ENCODE results near the gene JMJD4. TPM values are rescaled to one million over a fixed set of nuclear protein-coding genes. Genes with fewer than 3 reads are reported as not detected.

JMJD4 gene
- total RNA-seq: 10.5 TPM

DNA sequence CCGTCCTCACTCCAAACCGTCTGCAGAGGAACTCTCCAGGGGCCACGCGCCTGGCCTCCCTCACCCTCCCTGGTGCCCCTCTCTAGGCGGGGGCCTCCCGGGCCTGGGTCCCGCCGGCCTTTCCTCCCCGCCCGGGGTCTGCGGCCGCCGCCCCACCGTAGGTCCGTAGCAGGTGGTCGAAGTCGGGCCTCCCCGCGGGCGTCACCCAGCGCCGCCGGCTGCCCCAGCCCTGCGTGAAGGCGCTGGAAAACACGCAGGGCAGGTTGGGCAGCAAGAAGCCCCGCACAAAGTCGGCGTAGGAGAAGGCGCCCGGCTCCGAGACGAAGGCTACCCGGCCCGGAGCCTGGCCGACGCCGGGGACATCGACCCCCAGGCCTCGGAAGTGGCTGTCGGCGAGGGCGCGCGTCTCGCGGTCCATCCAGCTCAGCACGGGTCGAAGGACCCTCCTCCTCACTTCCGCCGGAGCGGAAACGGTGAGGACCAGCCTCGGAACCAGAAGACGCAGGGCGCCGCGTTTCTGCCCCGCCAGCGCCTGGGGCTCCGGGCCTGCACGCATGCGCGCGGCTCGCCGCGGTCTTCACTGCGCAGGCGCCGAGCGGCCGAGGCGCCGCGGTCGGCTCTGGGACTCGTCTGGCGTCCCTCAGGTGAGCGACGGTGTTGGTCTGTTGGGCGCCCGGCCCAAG lies at the start of gene JMJD4, which contains the start of gene SNAP47:
TSS of gene JMJD4 (minus strand) at position 447 of the 683 bp plus-strand sequence. CDS start at position 418, 29 bp downstream.
TSS of gene SNAP47 (plus strand) at position 580 of the 683 bp plus-strand sequence. CDS start 12,302 bp downstream, outside the sequence.
- H3K4me1 ChIP-seq (ENCODE audit: insufficient read depth, low read length): peaks cover 25% of the 10 kb centered on the region
- H3K27me3 ChIP-seq (ENCODE audit: insufficient read depth, low read length): no peaks in the 10 kb centered on the region
- H3K9me3 ChIP-seq (ENCODE audit: low read depth, low read length): no peaks in the 10 kb centered on the region
- peak within 1 kb of the TSS; percentile 71 for H3K4me3 ChIP-seq (ENCODE audit: low read length)

- no peak overlapping the region for H3K4me3 ChIP-seq (ENCODE audit: low read length)
- H3K9me3 ChIP-seq (ENCODE audit: low read depth, low read length): no peaks in the 10 kb centered on the region
- H3K27me3 ChIP-seq (ENCODE audit: insufficient read depth, low read length): peaks cover 11% of the 10 kb centered on the region
- H3K4me1 ChIP-seq (ENCODE audit: insufficient read depth, low read length): peaks cover 14% of the 10 kb centered on the region
Measured at GRCh38 chr1:227782226-227782625, 47.1 kb upstream of the JMJD4 start.

DNA sequence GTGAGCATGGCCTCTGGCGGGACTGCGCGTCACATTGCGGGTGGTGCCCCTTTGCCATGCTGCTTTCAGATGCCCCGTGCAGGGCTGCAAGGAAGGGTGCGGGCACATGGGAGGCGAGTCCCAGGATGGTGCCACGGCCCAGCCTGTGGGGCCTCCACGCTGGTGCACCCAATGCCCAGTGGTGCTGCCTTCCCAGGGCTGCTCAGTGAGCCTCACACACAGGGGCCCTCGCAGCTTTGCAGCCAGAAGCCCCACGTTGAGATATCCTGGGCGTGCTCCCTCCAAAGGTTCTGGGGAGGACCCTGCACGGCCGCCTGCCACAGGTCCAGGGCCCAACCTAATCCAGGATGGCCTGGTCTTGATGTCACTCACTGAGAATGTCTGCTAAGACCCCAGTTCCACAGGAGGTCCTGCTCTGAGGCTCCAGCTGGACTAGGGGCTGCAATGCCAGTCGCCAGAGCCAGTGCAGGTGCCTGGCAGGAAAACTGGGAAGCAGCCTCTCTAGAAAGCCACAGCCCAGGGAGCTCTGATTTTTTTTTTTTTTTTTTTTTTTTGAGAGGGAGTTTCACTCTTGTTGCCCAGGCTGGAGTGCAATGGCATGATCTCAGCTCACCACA lies 46.3 kb upstream of the JMJD4 start:
- H3K4me3 ChIP-seq (ENCODE audit: low read length): no peak overlapping the region
- H3K4me1 ChIP-seq (ENCODE audit: insufficient read depth, low read length): peaks cover 7% of the 10 kb centered on the region
- peaks cover 7% of the 10 kb centered on the region for H3K27me3 ChIP-seq (ENCODE audit: insufficient read depth, low read length)
- H3K9me3 ChIP-seq (ENCODE audit: low read depth, low read length): no peaks in the 10 kb centered on the region

DNA sequence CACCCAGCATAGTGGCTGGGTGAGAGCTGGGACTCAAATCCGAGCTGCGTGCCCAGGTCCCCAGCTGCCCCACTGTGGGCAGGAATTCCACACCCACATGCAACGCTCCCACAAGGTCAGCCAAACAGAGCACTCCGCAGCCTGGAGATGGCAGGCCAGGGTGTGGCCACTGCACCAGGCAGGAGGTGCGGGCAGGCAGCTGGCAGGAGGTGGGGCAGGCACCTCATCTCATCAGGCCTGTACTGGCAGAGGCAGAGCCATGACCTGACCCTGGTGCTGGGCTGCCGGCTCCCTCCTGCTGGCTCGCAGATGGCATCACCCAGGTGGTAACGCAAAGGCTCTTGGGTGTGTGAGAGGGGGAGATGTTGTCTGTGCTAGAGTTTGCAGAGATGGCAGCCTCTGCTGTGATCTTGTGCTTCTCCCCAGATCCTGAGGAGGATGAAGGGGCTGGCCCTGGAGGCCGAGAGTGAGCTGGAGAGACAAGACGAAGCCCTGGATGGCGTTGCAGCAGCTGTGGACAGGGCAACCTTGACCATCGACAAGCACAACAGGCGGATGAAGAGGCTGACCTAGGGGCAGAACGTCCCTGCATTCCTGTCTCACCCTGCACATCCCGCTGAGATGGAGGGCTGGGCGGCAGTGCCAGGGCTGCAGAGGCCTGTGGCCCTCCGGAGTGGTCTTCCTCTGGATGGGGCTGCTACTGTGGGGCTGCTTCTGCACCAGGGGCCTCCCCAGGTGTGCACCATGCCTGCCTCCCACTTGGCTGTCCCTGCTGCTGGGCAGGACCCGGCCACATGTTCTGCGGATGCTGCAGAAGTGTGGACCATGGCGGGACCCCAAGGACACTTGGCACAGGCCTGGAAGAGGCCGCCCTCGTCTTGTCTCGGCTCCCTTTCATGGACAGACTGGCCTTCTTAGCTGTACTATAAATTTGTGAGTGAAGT lies 45.3 kb upstream of the JMJD4 start:
- H3K9me3 ChIP-seq (ENCODE audit: low read depth, low read length): no peaks in the 10 kb centered on the region
- no peaks in the 10 kb centered on the region for H3K27me3 ChIP-seq (ENCODE audit: insufficient read depth, low read length)
- no peak overlapping the region for H3K4me3 ChIP-seq (ENCODE audit: low read length)
- no peaks in the 10 kb centered on the region for H3K4me1 ChIP-seq (ENCODE audit: insufficient read depth, low read length)

DNA sequence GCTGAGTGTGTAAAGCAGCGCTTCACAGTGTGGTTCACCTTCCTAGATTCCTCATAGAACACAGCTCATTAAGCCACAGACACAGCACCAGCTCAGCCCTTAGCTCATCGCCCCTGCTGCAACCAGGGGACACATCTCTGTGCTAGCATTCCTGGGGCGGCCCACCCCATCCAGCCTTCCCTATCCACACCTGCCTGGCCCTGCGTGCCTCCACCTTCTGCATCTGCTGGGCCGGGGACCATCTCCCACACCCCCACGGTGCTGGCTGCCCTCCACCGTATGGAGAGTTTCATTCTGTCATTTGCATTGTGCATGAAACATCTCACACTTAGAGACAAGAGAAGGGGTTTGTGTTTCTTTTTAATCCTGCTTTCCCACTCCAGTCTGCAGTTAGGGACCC lies 44.6 kb upstream of the JMJD4 start:
- no peaks in the 10 kb centered on the region for H3K9me3 ChIP-seq (ENCODE audit: low read depth, low read length)
- H3K4me1 ChIP-seq (ENCODE audit: insufficient read depth, low read length): no peaks in the 10 kb centered on the region
- H3K27me3 ChIP-seq (ENCODE audit: insufficient read depth, low read length): no peaks in the 10 kb centered on the region
- no peak overlapping the region for H3K4me3 ChIP-seq (ENCODE audit: low read length)

- H3K27me3 ChIP-seq (ENCODE audit: insufficient read depth, low read length): no peaks in the 10 kb centered on the region
- no peaks in the 10 kb centered on the region for H3K9me3 ChIP-seq (ENCODE audit: low read depth, low read length)
- H3K4me1 ChIP-seq (ENCODE audit: insufficient read depth, low read length): peaks cover 4% of the 10 kb centered on the region
- no peak overlapping the region for H3K4me3 ChIP-seq (ENCODE audit: low read length)
Measured at GRCh38 chr1:227779021-227779441, 43.9 kb upstream of the JMJD4 start.

- H3K9me3 ChIP-seq (ENCODE audit: low read depth, low read length): no peaks in the 10 kb centered on the region
Measured at GRCh38 chr1:227778401-227778947, 43.4 kb upstream of the JMJD4 start.

DNA sequence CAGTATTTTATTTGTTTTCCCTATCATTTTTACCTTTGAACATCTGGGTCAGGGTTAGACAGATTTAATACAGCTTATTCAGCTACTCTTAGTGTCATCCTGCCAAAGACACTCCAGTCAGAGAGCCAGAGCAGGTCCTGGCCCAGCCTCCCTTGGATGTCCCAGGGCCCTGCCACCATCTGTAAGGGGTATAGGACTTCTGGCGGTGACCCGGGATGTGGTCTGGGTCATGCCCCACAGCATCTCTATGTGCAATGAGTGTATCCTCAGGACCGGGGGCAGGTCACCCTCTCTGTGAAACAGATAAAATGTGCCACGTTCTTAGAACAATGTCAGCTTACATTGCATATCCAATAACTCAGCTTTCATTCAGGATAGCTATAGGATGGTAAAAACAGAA lies 42.5 kb upstream of the JMJD4 start:
- H3K27me3 ChIP-seq (ENCODE audit: insufficient read depth, low read length): no peaks in the 10 kb centered on the region
- peaks cover 11% of the 10 kb centered on the region for H3K4me1 ChIP-seq (ENCODE audit: insufficient read depth, low read length)
- no peaks in the 10 kb centered on the region for H3K9me3 ChIP-seq (ENCODE audit: low read depth, low read length)
- H3K4me3 ChIP-seq (ENCODE audit: low read length): no peak overlapping the region

More at GRCh38 chr1:227778401-227778947, 43.4 kb upstream of the JMJD4 start:
- Histone ChIP-seq H3K27me3 (ENCODE audit: insufficient read depth, low read length) (no peaks in the 10 kb centered on the region), H3K4me3 (ENCODE audit: low read length) (no peak overlapping the region), H3K4me1 (ENCODE audit: insufficient read depth, low read length) (peaks cover 9% of the 10 kb centered on the region)

GRCh38 chr1:227777156-227777555 lies 42.1 kb upstream of the JMJD4 start:
- H3K4me1 ChIP-seq (ENCODE audit: insufficient read depth, low read length): peaks cover 11% of the 10 kb centered on the region
- no peaks in the 10 kb centered on the region for H3K27me3 ChIP-seq (ENCODE audit: insufficient read depth, low read length)
- H3K9me3 ChIP-seq (ENCODE audit: low read depth, low read length): no peaks in the 10 kb centered on the region
- H3K4me3 ChIP-seq (ENCODE audit: low read length): no peak overlapping the region

DNA sequence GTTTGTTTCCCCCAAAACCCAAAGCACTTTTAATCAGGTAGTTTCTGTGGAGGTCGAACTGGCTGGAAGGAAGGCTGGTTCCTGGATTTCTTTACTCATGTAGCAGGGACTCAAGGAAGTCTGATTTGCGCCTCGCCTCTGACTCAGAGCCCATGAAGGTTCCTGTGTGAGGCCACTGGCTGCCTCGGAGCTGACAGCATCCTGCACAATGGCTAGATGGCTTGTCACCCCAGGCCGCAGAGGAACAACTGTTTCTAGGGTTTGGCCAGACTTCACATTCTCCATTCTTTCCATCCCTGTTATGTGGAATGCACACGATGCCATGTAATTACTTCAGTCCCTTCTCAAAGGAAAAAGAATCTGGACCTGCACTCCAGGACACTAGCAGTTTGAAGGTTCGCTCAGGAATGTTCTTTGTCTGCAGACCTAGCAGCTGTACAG lies 41.2 kb upstream of the JMJD4 start:
- peaks cover 11% of the 10 kb centered on the region for H3K4me1 ChIP-seq (ENCODE audit: insufficient read depth, low read length)
- H3K27me3 ChIP-seq (ENCODE audit: insufficient read depth, low read length): no peaks in the 10 kb centered on the region
- no peak overlapping the region for H3K4me3 ChIP-seq (ENCODE audit: low read length)
- no peaks in the 10 kb centered on the region for H3K9me3 ChIP-seq (ENCODE audit: low read depth, low read length)

DNA sequence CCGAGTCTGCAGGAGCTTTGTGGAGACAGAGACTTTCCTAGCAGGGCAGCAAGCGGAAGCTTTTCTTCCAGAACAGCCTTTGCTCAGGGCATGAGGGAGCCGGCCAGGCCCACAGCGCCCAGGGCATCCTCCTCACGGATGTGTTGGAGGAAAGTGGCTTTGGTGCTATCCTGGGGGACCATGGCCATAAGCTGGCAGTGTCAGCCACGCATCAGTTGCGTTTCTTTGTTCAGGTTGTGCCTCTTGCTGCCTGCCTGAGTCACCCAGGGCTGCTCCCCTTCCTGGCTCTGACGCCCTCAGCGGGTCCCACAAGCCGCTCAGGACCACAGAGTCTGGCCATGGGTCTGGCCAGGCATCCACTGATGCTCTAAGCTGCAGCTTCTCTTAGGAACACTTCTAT lies 40.7 kb upstream of the JMJD4 start:
- Histone ChIP-seq H3K4me3 (ENCODE audit: low read length) (no peak overlapping the region), H3K4me1 (ENCODE audit: insufficient read depth, low read length) (peaks cover 11% of the 10 kb centered on the region), H3K27me3 (ENCODE audit: insufficient read depth, low read length) (no peaks in the 10 kb centered on the region), H3K9me3 (ENCODE audit: low read depth, low read length) (no peaks in the 10 kb centered on the region)

DNA sequence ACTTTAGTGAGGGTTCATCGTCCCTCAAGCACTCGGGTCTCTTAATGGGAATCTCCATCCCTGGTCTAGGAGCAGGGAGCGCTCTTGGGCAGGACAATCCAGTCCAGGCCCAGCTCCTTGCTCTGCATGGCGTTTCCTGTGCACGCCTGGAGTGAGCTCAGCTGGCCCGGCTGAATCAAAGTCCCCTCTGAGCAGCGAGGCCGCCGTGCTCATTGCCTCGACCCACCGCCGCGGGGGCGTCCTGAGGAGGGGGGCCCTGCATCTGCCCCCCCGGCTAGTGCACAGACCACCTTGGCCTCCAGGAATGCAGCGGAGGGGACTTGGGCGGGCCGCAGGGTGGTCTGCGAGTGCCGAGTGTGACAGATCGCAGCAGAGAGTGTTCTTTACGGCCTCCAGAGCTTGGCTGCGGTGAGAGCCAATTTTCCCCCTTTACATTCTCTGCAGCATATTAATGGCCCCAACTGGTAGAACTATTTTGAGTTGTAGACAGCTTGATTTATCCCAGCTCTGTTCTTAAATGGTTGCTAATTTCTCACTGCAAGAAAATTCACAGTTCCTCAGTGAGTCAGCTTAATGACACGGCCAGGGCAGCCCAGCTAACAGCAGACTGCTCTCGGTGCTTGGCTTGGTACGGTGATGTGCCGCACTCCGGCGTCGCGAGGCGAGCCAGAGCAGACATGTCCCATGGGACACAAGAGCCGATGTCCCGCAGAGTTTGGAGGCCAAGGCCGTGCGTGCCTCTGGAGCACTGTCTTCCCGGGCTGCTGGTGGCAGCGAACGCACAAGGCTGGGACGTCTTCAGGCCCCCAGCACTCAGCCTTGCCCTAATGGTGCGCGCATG lies 39.9 kb upstream of the JMJD4 start:
- Histone ChIP-seq H3K4me3 (ENCODE audit: low read length) (no peak overlapping the region), H3K9me3 (ENCODE audit: low read depth, low read length) (no peaks in the 10 kb centered on the region), H3K4me1 (ENCODE audit: insufficient read depth, low read length) (peaks cover 11% of the 10 kb centered on the region), H3K27me3 (ENCODE audit: insufficient read depth, low read length) (no peaks in the 10 kb centered on the region)

DNA sequence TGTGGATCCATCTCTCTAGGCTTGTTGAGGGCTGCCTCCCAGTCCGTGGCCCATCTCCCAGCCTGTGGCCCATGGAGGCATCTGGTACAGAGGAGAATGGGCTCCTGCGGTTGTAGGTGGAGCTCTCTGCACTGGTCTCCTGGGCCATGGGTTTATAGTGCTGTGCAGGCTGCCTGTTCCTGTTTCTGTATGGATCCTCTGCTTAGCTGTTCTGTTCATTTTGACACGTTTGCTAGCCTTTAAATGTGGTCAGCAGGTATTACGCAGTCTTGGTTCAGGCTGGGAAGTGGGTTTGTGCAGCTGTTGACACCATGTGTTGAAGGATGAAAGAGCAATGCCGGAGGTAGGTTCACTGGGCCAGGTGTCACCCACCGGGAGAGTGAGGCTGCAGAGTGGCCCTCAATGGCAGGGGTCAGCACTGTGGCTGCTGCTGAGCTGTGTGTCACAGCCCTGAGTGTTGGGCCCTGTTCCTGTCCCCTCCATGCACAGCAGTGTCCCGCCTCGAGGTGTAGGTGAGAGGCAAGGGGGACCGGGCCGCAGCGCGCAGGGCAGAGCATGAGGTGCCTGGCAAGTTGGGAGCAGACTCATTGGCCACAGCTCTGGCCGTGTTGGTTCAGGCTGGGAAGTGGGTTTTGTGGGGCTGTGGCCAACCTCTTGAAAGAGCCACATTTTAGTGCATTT lies 39.1 kb upstream of the JMJD4 start:
- H3K9me3 ChIP-seq (ENCODE audit: low read depth, low read length): no peaks in the 10 kb centered on the region
- peaks cover 11% of the 10 kb centered on the region for H3K4me1 ChIP-seq (ENCODE audit: insufficient read depth, low read length)
- H3K4me3 ChIP-seq (ENCODE audit: low read length): no peak overlapping the region
- no peaks in the 10 kb centered on the region for H3K27me3 ChIP-seq (ENCODE audit: insufficient read depth, low read length)
